Ovary (tissue), 9 donors: ENCODE measurements around the gene ETV4. TPM values are rescaled to one million over a fixed set of nuclear protein-coding genes. Genes with fewer than 3 reads are reported as not detected.

Experiments used
- polyA plus RNA-seq, 2 donors: library from polyadenylated mRNA; stranded (reverse); fragments of 200-250 nt in 1 of 2; fragments of 350-450 nt in 1 of 2; fragmentation: Illumina TruSeq in 1 of 2; extraction: RNeasy Lipid Tissue Mini Kit (QIAGEN cat#74804) in 1 of 2; gene quantifications; one replicate each; pipeline ENCODE4 v1.2.3, GENCODE V29; 2013 to 2014
- total RNA-seq, 7 donors: library from RNA; depleted of rRNA in 2 of 7; stranded (reverse); fragments of >200 nt in 2 of 7; fragmentation: NEBNext Ultra II Directional in 3 of 7; extraction: Animal tissue kit (Norgen Biotek cat#: 25700) in 3 of 7; gene quantifications; one replicate each; pipeline versions ENCODE4 v1.1.0 to v1.2.4, GENCODE V29; 2016 to 2023
- donor health status: DM: no; HTN: no; CAD: no; lungs with moderate emphysema.
- donor health status: DM: no; HTN: no; CAD: no.
- donor health status: Bipolar disorder and iron deficiency.
- donor health status: DM: yes; HTN: yes; CAD: no.
- donor health status: DM: no; HTN: no; CAD: no.
- donor health status: DM: yes; HTN: yes; CAD: no.

ETV4 gene
- total and polyA plus RNA-seq, 9 donors, result 0.25 to 5.3 (median 0.77) TPM; not detected in 1

Other genes starting within 250 kb of the ETV4 start
- 10 to 100 TPM in 6 of 7 donors, 1 to 10 TPM in 1; 6.2 to 34.1 (median 18.9) TPM for gene ARL4D, start 147.3 kb downstream of the ETV4 start, total RNA-seq
- 10 to 100 TPM; 17.5 to 19.0 TPM for gene ARL4D, start 147.3 kb downstream of the ETV4 start, polyA plus RNA-seq
- gene DHX8, start 62.4 kb downstream of the ETV4 start, total RNA-seq, result 10 to 100 TPM; 15.9 to 55.1 (median 37.3) TPM
- 10 to 100 TPM; 14.6 to 35.4 TPM for gene DHX8, start 62.4 kb downstream of the ETV4 start, polyA plus RNA-seq
- gene MEOX1, start 115.6 kb upstream of the ETV4 start, total RNA-seq, result 1 to 10 TPM in 4 of 7 donors, under 1 TPM in 2, not detected in 1; 0.22 to 3.8 (median 1.2) TPM
- gene MEOX1, start 115.6 kb upstream of the ETV4 start, polyA plus RNA-seq, result 1 to 10 TPM in 1 of 2 donors, under 1 TPM in 1; 0.35 to 7.7 TPM
- not detected for gene SOST, start 212.5 kb upstream of the ETV4 start, total RNA-seq
- gene SOST, start 212.5 kb upstream of the ETV4 start, polyA plus RNA-seq, result under 1 TPM in 1 of 2 donors, not detected in 1; 0.30 TPM
- 10 to 100 TPM; 14.2 to 38.7 (median 33.0) TPM for gene DUSP3, start 232.6 kb upstream of the ETV4 start, total RNA-seq
- gene DUSP3, start 232.6 kb upstream of the ETV4 start, polyA plus RNA-seq, result 10 to 100 TPM; 13.4 to 60.4 TPM
- gene CFAP97D1, start 234.1 kb upstream of the ETV4 start, total RNA-seq, result under 1 TPM in 1 of 7 donors, not detected in 6; 0.15 TPM
- gene CFAP97D1, start 234.1 kb upstream of the ETV4 start, polyA plus RNA-seq, result not detected